Activated naive CD4-positive, alpha-beta T cell treated with Interleukin-2 at 50 U/mL for 16 hours (primary cell): ENCODE measurements around the gene CASR.

Source experiments
- DNase-seq: peaks from one replicate; pipeline ENCODE4 v3.0.0-alpha.2; 2020

Gene CASR

DNA sequence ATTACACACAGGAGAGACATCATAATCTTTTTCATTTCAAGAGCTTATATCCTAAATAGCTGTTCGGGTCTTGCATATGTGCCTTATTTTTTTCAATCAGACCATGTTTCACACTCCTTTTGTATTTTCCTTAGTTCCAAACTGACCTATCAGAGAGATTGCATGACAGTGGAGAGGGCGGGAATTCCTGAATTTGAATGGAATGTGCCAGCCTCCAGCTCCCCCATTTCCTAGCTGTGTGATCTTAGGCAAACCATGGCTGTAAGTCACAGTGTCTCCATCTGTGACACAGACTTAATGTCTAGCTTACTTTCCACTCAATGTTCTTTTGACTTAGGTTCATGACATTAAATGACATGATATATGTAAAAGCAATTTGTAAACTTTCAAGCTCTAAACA, 79.6 kb downstream of the CASR start:
- DNase-seq, result no peak

GRCh38 chr3:122263974-122264588, 80.6 kb downstream of the CASR start:
- DNase-seq, result no peak

GRCh38 chr3:122265957-122266356, 82.5 kb downstream of the CASR start:
- no peak for DNase-seq

- no peak for DNase-seq
Measured at GRCh38 chr3:122268257-122269024, 85.0 kb downstream of the CASR start.

DNA sequence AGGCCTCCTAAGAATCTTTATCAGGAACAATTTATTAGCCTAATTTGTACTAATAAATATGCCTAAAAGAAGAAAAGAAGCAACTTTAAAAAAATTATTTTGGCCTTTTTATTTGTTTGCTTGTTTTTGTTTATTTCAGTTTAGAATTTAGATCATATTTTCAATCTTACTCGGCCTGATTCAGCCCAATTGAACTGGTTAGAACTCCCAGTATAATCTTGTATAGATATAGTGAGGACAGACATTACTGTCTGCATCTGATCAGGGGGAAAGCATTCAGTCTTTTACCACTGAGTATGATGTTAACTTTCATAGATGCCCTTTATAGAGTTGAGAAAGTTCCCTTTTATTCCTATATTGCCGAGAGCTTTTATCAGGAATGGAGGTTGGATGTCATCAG, 85.6 kb downstream of the CASR start:
- DNase-seq, result no peak

DNA sequence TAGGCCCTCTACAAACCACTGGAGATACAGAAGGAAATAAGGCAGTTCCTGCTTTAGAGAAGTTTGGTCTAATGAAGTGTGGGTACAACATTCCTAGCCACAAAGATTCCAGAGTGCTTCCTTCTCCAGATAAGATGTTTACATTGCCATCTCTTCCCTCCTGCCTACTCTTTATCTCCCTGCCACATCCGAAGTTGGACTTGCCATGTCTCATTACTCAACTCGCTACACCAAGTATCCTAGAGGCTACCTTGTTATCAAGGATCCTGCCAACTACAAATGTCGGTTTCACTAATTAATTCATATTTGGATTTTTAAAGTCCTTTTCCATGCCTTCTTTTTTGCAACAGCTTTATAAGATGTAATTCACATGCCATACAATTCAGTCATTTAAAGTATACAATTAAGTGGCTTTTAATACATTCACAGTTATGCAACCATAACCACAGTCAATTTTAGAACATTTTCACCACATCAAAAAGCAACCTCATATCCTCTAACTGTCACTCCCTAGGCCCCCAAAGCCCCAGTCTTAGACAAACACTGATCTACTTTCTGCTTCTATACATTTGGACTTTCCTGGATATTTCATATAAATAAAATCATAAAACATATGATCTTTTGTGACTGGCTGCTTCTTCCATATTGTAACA, 87.9 kb downstream of the CASR start:
- no peak for DNase-seq

DNA sequence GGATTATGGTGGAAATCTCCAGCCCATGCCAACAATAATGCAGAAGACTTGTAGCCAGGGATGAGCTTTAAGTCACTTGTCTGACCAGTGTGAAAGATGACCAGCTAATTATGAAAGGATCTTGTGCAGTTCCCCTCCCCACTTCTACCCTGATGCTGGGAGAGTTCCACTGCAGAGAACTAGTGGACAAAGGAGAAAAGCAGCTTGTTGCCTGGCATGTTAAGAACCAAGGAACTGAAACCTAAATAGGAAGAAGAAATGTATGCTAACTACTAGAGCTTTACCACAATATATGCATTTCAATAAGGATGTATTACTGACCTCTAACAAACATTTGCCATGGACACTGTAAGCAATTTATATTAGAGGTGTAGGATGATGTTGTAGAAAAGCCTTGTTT, 89.4 kb downstream of the CASR start:
- no peak for DNase-seq

DNA sequence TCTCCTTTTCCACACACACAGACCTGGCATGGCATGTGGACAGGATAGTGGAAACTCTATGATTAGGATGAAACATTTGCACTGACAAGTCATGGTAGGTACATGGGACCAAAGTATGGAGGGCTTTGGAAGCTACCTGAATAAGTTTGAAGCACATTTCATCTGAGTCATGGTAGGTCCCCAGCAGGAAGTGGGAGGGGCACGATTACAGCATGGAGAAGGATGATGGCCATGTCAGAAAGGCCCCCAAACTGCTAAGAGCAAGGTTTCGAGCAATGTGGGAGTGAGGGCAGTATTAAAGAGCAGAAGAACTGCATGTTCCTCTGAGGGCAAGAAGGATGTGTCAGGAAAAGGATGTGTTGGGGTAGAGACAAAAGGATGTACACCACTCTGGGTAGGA, 90.0 kb downstream of the CASR start:
- DNase-seq, result no peak

- no peak for DNase-seq
Measured at GRCh38 chr3:122281891-122282290, 98.4 kb downstream of the CASR start.

DNA sequence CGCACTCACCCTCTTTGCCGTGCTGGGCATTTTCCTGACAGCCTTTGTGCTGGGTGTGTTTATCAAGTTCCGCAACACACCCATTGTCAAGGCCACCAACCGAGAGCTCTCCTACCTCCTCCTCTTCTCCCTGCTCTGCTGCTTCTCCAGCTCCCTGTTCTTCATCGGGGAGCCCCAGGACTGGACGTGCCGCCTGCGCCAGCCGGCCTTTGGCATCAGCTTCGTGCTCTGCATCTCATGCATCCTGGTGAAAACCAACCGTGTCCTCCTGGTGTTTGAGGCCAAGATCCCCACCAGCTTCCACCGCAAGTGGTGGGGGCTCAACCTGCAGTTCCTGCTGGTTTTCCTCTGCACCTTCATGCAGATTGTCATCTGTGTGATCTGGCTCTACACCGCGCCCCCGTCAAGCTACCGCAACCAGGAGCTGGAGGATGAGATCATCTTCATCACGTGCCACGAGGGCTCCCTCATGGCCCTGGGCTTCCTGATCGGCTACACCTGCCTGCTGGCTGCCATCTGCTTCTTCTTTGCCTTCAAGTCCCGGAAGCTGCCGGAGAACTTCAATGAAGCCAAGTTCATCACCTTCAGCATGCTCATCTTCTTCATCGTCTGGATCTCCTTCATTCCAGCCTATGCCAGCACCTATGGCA, 100.5 kb downstream of the CASR start:
- no peak for DNase-seq

DNA sequence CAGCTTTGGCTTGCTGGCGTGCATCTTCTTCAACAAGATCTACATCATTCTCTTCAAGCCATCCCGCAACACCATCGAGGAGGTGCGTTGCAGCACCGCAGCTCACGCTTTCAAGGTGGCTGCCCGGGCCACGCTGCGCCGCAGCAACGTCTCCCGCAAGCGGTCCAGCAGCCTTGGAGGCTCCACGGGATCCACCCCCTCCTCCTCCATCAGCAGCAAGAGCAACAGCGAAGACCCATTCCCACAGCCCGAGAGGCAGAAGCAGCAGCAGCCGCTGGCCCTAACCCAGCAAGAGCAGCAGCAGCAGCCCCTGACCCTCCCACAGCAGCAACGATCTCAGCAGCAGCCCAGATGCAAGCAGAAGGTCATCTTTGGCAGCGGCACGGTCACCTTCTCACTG, 101.0 kb downstream of the CASR start:
- DNase-seq, result no peak

- no peak for DNase-seq
Measured at GRCh38 chr3:122294359-122294758, 110.9 kb downstream of the CASR start.

DNA sequence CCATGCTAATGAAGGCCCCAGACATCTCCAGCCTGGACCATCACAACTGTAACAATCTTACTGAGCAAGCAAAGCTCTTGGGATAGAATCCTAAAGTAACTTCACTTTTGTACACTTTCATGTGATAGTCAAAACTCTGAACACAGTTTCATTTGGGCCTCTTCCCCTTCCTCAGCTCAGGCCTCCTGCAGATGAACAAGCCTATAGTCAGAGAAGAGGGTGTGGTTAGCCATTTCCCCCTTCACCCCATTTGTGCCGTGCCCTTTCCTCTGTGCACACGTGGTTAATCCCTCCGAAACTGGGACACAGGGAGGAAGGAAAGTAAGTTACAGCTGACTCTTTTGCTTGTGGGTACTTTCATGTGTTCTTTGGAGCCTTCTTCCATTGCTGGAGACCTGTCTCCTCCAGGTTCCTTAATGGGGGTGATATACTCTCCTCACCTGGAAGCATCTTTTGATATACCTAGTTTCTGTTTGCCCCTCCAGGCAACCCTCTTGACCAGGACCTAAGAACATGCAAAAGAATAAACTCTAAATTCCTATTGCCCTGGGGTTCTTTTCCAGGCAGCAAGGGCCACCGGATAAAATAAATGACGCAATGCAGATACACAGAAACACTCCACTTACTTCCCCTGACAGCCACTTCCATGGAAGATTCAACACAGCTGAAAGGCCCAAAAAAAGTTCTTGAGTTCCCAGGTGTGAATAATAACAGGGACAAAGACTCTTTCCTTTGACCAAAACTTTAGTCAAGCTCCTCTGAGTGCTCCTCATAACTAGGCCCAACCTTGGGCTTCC, 112.0 kb downstream of the CASR start:
- no peak for DNase-seq

DNA sequence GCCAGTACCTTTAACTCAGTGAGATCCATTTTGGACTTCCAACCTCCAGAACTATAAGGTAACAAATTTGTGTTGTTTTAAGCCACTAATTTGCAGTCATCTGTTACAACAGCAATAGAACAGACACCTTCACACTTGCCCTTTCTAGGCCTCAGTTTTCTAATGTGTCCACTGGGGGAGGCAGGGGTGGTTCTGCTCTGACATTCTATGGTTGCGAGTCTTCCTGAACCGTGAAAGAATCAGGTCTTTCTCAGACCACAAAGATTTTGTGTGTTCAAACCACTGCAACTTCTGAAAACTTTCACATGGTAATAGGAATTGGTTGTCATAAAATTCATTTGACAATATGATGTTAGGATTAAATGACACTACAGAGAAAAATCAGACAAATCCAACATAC, 114.8 kb downstream of the CASR start:
- DNase-seq, result peak; percentile 44

DNA sequence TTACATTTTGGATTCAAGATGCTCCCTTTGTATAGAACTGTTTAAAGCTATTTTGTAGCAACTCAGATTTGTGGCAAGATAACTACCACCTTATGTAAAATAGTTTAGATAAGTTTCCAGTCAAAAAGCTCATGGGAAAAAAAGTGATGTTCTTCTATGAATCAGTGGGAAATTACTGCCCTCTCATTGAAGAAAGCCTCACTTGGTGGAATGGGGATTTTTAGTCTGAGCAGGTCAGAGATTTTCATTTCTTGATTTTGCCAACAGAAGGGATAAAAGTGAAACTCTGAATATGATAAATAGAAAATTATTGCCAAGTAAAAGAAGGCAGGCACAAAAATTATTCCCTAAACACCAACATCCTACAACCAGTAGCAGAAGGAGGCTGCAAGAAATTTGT, 115.7 kb downstream of the CASR start:
- DNase-seq, result no peak

DNA sequence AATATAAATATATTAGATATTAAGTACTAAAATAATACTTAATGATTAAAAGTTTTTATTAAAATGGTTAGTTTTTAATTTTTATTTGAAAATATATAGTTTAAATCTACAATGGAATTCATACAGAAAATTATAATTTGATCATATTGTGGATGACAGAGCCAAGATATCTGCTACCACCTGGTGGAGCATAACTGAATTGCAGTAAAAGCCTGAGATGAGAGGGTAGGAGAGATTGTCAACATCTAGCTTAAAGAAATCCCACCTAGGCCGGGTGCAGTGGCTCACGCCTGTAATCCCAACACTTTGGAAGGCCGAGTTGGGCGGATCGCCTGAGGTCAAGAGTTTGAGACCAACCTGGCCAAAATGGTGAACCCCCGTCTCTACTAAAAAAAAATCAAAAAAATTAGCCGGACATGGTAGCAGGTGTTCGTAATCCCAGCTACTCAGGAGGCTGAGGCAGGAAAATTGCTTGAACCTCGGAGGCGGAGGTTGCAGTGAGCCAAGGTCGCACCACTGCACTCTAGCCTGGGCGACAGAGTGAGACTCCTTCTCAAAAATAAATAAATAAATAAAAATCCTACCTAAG, 116.5 kb downstream of the CASR start:
- DNase-seq, result peak; percentile 13

- DNase-seq, result no peak
Measured at GRCh38 chr3:122301063-122301462, 117.6 kb downstream of the CASR start.

DNA sequence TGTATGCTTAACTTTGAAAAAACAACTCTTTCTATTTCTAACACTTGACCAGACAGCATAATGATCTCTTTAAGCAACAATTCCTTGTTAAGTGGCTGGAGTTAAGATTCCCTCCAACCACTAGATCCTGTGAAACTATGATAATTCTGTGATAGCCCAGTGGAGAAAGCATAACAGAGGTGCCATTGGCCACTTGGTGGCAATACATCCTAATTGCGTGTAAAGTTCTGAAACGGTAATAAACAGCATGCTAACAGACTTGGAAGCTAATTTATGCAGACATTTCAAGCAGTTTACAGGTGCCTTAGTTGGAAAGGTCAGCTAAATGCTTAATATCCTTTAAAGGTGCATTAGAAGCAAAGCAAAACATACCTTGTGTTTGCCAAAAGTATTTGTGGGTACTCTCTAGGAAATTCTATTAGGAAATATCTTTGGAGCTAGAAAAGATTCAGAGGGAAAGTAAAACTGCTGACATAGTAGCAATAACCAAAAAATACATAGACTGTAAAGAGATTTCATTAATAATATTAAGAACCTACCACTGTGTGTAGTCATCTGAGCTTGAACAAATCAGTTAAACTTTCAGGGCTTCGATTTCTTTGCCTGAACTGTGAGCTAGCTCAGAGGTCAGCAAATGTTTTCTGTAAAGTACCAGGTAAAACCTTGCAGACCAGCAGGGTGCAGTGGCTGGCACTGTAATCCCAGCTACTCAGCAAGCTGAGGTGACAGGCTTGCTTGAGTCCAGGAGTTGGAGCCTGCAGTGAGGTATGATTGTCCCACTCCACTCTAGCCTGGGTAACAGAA, 122.6 kb downstream of the CASR start:
- no peak for DNase-seq

- no peak for DNase-seq
Measured at GRCh38 chr3:122306622-122306953, 123.1 kb downstream of the CASR start.

- no peak for DNase-seq
Measured at GRCh38 chr3:122307094-122307687, 123.7 kb downstream of the CASR start.

DNA sequence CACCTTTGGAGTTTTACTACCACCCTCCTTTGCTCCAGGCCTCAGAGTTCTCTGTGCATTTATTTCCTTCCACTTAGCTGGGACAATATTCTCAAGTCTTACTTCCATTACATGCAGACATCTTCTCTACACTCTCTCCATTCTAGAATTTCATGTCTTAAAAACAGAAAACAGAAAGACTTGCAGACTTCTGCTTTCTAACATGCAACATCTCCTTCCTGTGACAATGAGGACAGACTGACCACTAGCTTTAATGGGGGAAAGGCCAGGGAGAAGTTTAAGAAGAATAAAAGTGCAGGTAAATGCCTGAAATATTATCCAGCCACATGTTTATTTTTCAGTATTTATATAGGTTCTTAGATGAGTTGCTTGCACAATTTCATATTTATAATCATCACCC, 124.5 kb downstream of the CASR start:
- DNase-seq, result no peak
